ENCODE results near the gene SFXN2. TPM values are rescaled to one million over a fixed set of nuclear protein-coding genes. Genes with fewer than 3 reads are reported as not detected.
A peak's percentile ranks its signal among the peaks of the same experiment; 100 is the strongest.
"Not testable (repeated sequence)": the region's sequence is repeated elsewhere in the genome, so short reads cannot be mapped to it uniquely, and the experiment has no call there.

Gene SFXN2
- total RNA-seq, 2 experiments from 2014 or later: 6.4 to 7.6 TPM

- no peaks in the 10 kb centered on the region for H3K27me3 Mint-ChIP-seq
- H3K27ac Mint-ChIP-seq: peak overlapping the region; percentile 64
- peaks cover 36% of the 10 kb centered on the region for H3K36me3 Mint-ChIP-seq (ENCODE audit: low read depth)
- DNase-seq: no peak
- intact Hi-C loops (cut with DNase I, micrococcal nuclease): no loop called here
- Histone ChIP-seq H3K36me3 (ENCODE audit: insufficient read depth, low read length) (peaks cover 11% of the 10 kb centered on the region), H3K27ac (ENCODE audit: low read depth in 1 of 2, low read length in 2 of 2) (no peak overlapping the region), H3K27me3 (ENCODE audit: control insufficient read depth in 1 of 2, insufficient read depth in 2 of 2, low read length in 2 of 2) (no peaks in the 10 kb centered on the region), H3K4me1 (ENCODE audit: insufficient read depth, low read length) (peaks cover 13% of the 10 kb centered on the region), H3K9me3 (ENCODE audit: control insufficient read depth in 1 of 2, insufficient read depth in 1 of 2, low read length in 2 of 2) (no peaks in the 10 kb centered on the region), H3K4me3 (ENCODE audit: low read length) (no peak overlapping the region)
- ChIA-PET CTCF (interaction anchor here (0.6 kb wide), 1 partner anchor 570 kb away, joined by 3 read pairs; no protein-coding TSS in a partner anchor), POLR2A (no interaction called here)
- H3K4me3 Mint-ChIP-seq: peak overlapping the region; percentile 2
- no peak for TF ChIP-seq CTCF (IDR thresholded peaks at IDR 0.05)
- H3K4me1 Mint-ChIP-seq (ENCODE audit: low read depth): peaks cover 35% of the 10 kb centered on the region
- ATAC-seq (ENCODE audit: poor library complexity): no peak
- H3K9me3 Mint-ChIP-seq: no peaks in the 10 kb centered on the region
Measured at GRCh38 chr10:102758240-102758932, 44.0 kb downstream of the SFXN2 start.

- H3K27ac Mint-ChIP-seq: peak overlapping the region; percentile 64
- H3K4me1 Mint-ChIP-seq (ENCODE audit: low read depth): peaks cover 30% of the 10 kb centered on the region
- ATAC-seq (ENCODE audit: poor library complexity); H3K9me3 ChIP-seq (ENCODE audit: control insufficient read depth in 1 of 2, insufficient read depth in 1 of 2, low read length in 2 of 2); H3K4me3 Mint-ChIP-seq; H3K9me3 Mint-ChIP-seq; H3K27me3 ChIP-seq (ENCODE audit: control insufficient read depth in 1 of 2, insufficient read depth in 2 of 2, low read length in 2 of 2); POLR2A ChIA-PET; intact Hi-C loops (cut with DNase I, micrococcal nuclease); H3K4me3 ChIP-seq (ENCODE audit: low read length); DNase-seq; H3K27me3 Mint-ChIP-seq; H3K27ac ChIP-seq (ENCODE audit: low read depth in 1 of 2, low read length in 2 of 2): not testable (repeated sequence)
- H3K36me3 ChIP-seq (ENCODE audit: insufficient read depth, low read length): peaks cover 13% of the 10 kb centered on the region
- CTCF ChIA-PET: interaction anchor here (0.6 kb wide), 1 partner anchor 570 kb away, joined by 3 read pairs; no protein-coding TSS in a partner anchor
- peaks cover 12% of the 10 kb centered on the region for H3K4me1 ChIP-seq (ENCODE audit: insufficient read depth, low read length)
- peaks cover 34% of the 10 kb centered on the region for H3K36me3 Mint-ChIP-seq (ENCODE audit: low read depth)
Measured at GRCh38 chr10:102758933-102759262, 44.5 kb downstream of the SFXN2 start.

- Mint-ChIP-seq H3K4me1 (ENCODE audit: low read depth) (peaks cover 30% of the 10 kb centered on the region), H3K4me3 (no peak overlapping the region)
- H3K9me3 ChIP-seq (ENCODE audit: control insufficient read depth in 1 of 2, insufficient read depth in 1 of 2, low read length in 2 of 2): no peaks in the 10 kb centered on the region
Measured at GRCh38 chr10:102759497-102760210, 45.2 kb downstream of the SFXN2 start.

More at GRCh38 chr10:102759497-102760210, 45.2 kb downstream of the SFXN2 start:
- Mint-ChIP-seq H3K36me3 (ENCODE audit: low read depth) (peaks cover 42% of the 10 kb centered on the region), H3K27me3 (no peaks in the 10 kb centered on the region), H3K27ac (no peak overlapping the region), H3K9me3 (no peaks in the 10 kb centered on the region)
- TF ChIP-seq CTCF (IDR thresholded peaks at IDR 0.05): no peak
- intact Hi-C loops (cut with DNase I, micrococcal nuclease): no loop called here
- ChIA-PET POLR2A (no interaction called here), CTCF (no interaction called here)
- Histone ChIP-seq H3K27me3 (ENCODE audit: control insufficient read depth in 1 of 2, insufficient read depth in 2 of 2, low read length in 2 of 2) (no peaks in the 10 kb centered on the region), H3K4me3 (ENCODE audit: low read length) (no peak overlapping the region), H3K36me3 (ENCODE audit: insufficient read depth, low read length) (peaks cover 11% of the 10 kb centered on the region), H3K4me1 (ENCODE audit: insufficient read depth, low read length) (peaks cover 12% of the 10 kb centered on the region), H3K27ac (ENCODE audit: low read depth in 1 of 2, low read length in 2 of 2) (no peak overlapping the region)
- ATAC-seq (ENCODE audit: poor library complexity): no peak
- no peak for DNase-seq

Measured in CD4-positive, alpha-beta T cell (primary cell).